GM19397 (cell line): ENCODE results near the gene PNRC2.
"Not testable (repeated sequence)": the region's sequence is repeated elsewhere in the genome, so short reads cannot be mapped to it uniquely, and the experiment has no call there.

Source experiments
- ATAC-seq: cut with Tn5 transposase; IDR thresholded peaks from one replicate; pipeline ENCODE4 v1.9.1; 2021; ENCODE audit warnings: mild to moderate bottlenecking, moderate library complexity; ENCODE audit not compliant: unreplicated experiment

PNRC2 gene

GRCh38 chr1:23947366-23947765 is 12.3 kb upstream of the PNRC2 start:
- ATAC-seq, result no peak

GRCh38 chr1:23953020-23953419 is 6.6 kb upstream of the PNRC2 start:
- ATAC-seq, result no peak

- ATAC-seq, result no peak
These were observed 2.5 kb upstream of the PNRC2 start for GRCh38 chr1:23957096-23957495.

GRCh38 chr1:23958040-23958809 is 1.4 kb upstream of the PNRC2 start:
- ATAC-seq, result not testable (repeated sequence)

GRCh38 chr1:23958810-23959460 is 693 bp upstream of the PNRC2 start:
- peak; percentile 48 for ATAC-seq

GRCh38 chr1:23960291-23961020 is 828 bp downstream of the PNRC2 start:
- no peak for ATAC-seq

GRCh38 chr1:23963617-23964234 is 4.1 kb downstream of the PNRC2 start:
- no peak for ATAC-seq

- ATAC-seq, result no peak
These were observed 4.6 kb downstream of the PNRC2 start for GRCh38 chr1:23964235-23964668.

GRCh38 chr1:23964790-23965740 is 5.4 kb downstream of the PNRC2 start:
- no peak for ATAC-seq

- no peak for ATAC-seq
These were observed 7.4 kb downstream of the PNRC2 start for GRCh38 chr1:23966973-23967493.

GRCh38 chr1:23967871-23968270 is 8.2 kb downstream of the PNRC2 start:
- no peak for ATAC-seq

- ATAC-seq, result no peak
These were observed 17.7 kb downstream of the PNRC2 start for GRCh38 chr1:23977187-23977853.

- ATAC-seq, result no peak
These were observed 18.2 kb downstream of the PNRC2 start for GRCh38 chr1:23977854-23978191.

- ATAC-seq, result no peak
These were observed 19.2 kb downstream of the PNRC2 start for GRCh38 chr1:23978805-23979204.

GRCh38 chr1:23979387-23979880 is 19.8 kb downstream of the PNRC2 start:
- ATAC-seq, result no peak

GRCh38 chr1:23979881-23980727 is 20.5 kb downstream of the PNRC2 start, which contains the start of gene SRSF10:
SRSF10 (minus strand) TSS chr1:23980327; CDS start chr1:23980255, 72 bp downstream.
- peak; percentile 89 for ATAC-seq

GRCh38 chr1:23980728-23981070 is 21.1 kb downstream of the PNRC2 start:
- ATAC-seq, result no peak

- ATAC-seq, result no peak
These were observed 25.0 kb downstream of the PNRC2 start for GRCh38 chr1:23984417-23985186.
